Measurements from ENCODE around the gene NDUFAF4. TPM values are rescaled to one million over a fixed set of nuclear protein-coding genes. Genes with fewer than 3 reads are reported as not detected.

Gene NDUFAF4
- 10.3 and 11.8 TPM in 2 replicates for total RNA-seq (2014; rRNA removed; shearing (Covaris generic))

- peak; percentile 92 for DNase-seq (ENCODE audit: low spot score)
These were observed at the start of gene NDUFAF4 for GRCh38 chr6:96897396-96898240. Gene NDUFAF4, minus strand, starts transcription at chr6:96897891. Its CDS starts 90 bp downstream, at chr6:96897801.

- no peak for DNase-seq (ENCODE audit: low spot score)
These were observed 49.4 kb upstream of the NDUFAF4 start for GRCh38 chr6:96947055-96947454.

GRCh38 chr6:96943555-96944215, 46.0 kb upstream of the NDUFAF4 start:
- no peak for DNase-seq (ENCODE audit: low spot score)

GRCh38 chr6:96942676-96943075, 45.0 kb upstream of the NDUFAF4 start:
- no peak for DNase-seq (ENCODE audit: low spot score)

- DNase-seq (ENCODE audit: low spot score): no peak
These were observed 42.6 kb upstream of the NDUFAF4 start for GRCh38 chr6:96940322-96940721.

GRCh38 chr6:96939007-96939805, 41.5 kb upstream of the NDUFAF4 start:
- peak; percentile 29 for DNase-seq (ENCODE audit: low spot score)

GRCh38 chr6:96934087-96934486, 36.4 kb upstream of the NDUFAF4 start:
- no peak for DNase-seq (ENCODE audit: low spot score)

GRCh38 chr6:96931198-96931597, 33.5 kb upstream of the NDUFAF4 start:
- no peak for DNase-seq (ENCODE audit: low spot score)

GRCh38 chr6:96929741-96930140, 32.0 kb upstream of the NDUFAF4 start:
- no peak for DNase-seq (ENCODE audit: low spot score)

GRCh38 chr6:96927660-96928059, 30.0 kb upstream of the NDUFAF4 start:
- DNase-seq (ENCODE audit: low spot score): no peak

GRCh38 chr6:96926425-96926824, 28.7 kb upstream of the NDUFAF4 start:
- DNase-seq (ENCODE audit: low spot score): no peak

GRCh38 chr6:96925290-96925687, 27.6 kb upstream of the NDUFAF4 start:
- DNase-seq (ENCODE audit: low spot score): no peak

- DNase-seq (ENCODE audit: low spot score): peak; percentile 59
These were observed 26.3 kb upstream of the NDUFAF4 start for GRCh38 chr6:96923871-96924493.

GRCh38 chr6:96923400-96923799, 25.7 kb upstream of the NDUFAF4 start:
- DNase-seq (ENCODE audit: low spot score): no peak

- DNase-seq (ENCODE audit: low spot score): no peak
These were observed 19.4 kb upstream of the NDUFAF4 start for GRCh38 chr6:96917098-96917497.

GRCh38 chr6:96913621-96914020, 15.9 kb upstream of the NDUFAF4 start:
- DNase-seq (ENCODE audit: low spot score): no peak

- no peak for DNase-seq (ENCODE audit: low spot score)
These were observed 14.1 kb upstream of the NDUFAF4 start for GRCh38 chr6:96911751-96912150.

GRCh38 chr6:96911171-96911570, 13.5 kb upstream of the NDUFAF4 start:
- DNase-seq (ENCODE audit: low spot score): no peak

- no peak for DNase-seq (ENCODE audit: low spot score)
These were observed 12.1 kb upstream of the NDUFAF4 start for GRCh38 chr6:96909811-96910210.

GRCh38 chr6:96907498-96907897, 9.8 kb upstream of the NDUFAF4 start:
- DNase-seq (ENCODE audit: low spot score): no peak

GRCh38 chr6:96900873-96901272, 3.2 kb upstream of the NDUFAF4 start:
- no peak for DNase-seq (ENCODE audit: low spot score)
